Activated CD8-positive, alpha-beta memory T cell treated with anti-CD3 and anti-CD28 coated beads, Interleukin-2, amount 50 U/mL, for 1 hour (primary cell): ENCODE results near the gene LYRM4.
"Not testable (repeated sequence)": the region's sequence is repeated elsewhere in the genome, so short reads cannot be mapped to it uniquely, and the experiment has no call there.

ENCODE experiments used
- DNase-seq: peaks from one replicate; pipeline ENCODE4 v3.0.0-alpha.2; 2020; ENCODE audit errors: extremely low read depth

Gene LYRM4

GRCh38 chr6:5081182-5081581, 179.6 kb downstream of the LYRM4 start:
- no peak for DNase-seq

DNA sequence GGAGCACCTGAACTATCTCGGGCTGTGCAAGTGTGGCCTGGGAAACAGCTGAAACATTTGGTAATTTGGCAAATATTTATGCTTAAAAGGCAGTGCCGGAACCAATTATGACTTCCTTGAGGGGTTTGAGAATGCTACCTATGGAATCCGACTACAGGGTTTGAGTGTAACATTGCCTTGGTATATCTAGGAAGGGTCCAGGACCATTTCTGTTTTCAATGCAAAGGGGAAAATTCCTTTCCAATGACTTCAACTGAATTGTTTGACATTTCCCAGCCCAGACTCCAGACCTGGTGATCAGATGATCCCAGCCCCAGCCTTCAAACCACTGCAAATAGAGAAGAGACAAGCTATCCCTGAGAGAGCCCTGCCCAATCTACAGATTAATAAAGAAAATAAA, 180.2 kb downstream of the LYRM4 start:
- no peak for DNase-seq

DNA sequence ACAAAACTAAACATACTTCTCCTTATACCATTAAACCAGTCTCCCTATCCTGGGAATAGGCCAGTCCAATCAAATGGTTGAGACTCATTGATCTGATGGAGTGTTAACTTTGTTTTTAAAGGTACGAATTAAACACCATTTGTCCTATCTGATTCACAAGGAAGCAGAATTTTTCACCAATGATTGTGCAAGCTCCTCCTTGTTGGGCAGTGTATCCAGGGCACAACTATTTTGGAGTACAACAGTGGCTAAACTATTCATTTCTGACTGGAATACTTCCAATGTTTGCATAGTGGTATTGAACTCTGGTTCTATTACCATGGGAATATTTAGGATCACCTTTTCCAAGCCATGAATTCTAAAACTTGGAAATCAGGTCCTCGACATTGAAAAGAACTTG, 181.1 kb downstream of the LYRM4 start:
- DNase-seq: no peak

DNA sequence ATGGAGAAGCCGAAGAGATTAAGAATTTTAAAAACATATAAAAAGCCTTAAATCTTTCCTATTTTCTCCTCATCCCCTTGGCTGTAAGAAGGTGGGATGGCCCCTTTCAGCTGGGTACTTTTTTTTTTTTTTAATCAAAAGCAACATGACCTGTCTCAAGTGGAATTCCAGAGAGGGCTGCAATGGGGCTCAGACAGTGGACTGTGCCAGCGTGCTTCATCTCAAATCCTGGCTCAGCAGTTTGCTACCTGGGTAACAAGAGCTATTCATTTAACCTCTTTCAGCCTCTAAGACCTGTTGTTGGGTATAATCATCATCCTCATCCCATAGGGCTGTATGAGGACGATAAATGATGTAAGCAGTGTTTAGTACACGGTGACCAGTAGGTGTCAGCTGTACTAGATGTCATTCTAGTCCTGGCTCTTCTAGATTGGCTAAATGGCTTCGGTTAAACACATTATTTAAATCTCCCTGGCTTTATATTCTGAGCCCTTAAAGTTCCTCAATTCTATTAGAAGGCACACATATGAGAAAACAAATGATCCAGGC, 182.6 kb downstream of the LYRM4 start:
- no peak for DNase-seq

DNA sequence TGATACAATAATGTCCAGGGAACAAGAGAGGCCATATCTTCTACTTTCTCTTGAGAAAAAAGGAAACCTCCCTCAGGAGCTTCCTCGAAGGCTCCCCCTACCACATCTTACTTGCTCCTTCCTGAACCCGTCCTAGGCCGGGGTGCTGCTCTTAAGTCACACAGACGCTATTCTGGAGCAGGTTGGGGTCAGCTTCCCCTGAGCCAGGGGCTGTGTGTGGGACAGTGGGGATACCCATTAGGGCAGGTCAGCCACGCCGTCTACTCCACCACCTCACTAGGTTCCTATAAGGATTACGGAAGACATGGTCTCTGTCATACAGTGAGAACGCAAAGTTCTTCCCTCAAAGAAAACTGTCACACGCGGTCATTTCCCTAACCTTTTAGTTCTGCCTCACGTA, 183.8 kb downstream of the LYRM4 start:
- DNase-seq: no peak

- DNase-seq: no peak
Measured at GRCh38 chr6:5073992-5074391, 186.8 kb downstream of the LYRM4 start.

GRCh38 chr6:5072440-5072839, 188.3 kb downstream of the LYRM4 start:
- DNase-seq: no peak

DNA sequence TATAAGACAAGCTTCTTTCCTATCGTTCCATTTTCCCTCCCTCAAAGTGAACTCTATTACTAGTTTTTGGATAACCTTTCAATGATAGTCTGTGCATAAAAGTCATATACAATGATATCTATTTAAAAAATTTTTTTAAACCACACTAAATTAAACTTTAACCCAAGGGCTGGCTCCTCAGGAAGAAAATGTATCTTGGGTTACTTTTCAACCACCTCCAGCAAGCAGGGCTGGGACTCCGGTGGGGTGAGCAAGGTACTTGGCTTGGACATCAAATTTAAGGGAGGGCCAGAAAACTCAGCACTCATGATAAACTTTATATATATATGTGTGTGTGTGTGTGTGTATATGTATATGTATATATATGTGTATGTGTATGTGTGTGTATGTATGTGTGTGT, 189.5 kb downstream of the LYRM4 start:
- no peak for DNase-seq

DNA sequence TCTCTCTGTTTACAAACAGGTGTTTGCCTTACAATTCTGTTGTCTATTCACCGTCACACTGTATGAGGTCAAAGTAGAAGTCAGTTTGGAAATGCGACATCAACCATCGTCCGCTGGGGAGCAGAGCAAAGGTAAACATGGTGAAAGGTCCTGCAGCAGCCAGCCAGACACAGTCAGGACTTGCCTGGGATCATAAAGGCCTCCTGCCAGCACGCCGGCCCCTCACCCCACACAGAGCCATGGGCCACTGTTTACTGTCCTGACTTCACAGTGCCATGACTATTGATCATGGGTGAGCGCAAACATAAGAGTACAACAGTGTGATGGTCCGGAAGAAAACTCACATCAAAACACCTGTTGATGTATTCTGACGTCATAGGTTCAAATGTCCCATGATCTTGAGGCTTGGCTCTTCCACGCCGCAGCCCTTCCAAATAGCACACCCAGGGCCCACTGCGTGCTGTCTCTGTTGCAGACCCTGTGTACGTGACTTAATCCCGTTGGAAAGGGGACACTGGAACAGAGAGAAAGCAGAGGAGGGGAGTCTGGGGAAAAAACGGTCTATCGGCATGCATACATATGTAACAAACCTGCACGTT, 192.5 kb downstream of the LYRM4 start:
- no peak for DNase-seq

GRCh38 chr6:5067305-5067704, 193.4 kb downstream of the LYRM4 start:
- DNase-seq: no peak

DNA sequence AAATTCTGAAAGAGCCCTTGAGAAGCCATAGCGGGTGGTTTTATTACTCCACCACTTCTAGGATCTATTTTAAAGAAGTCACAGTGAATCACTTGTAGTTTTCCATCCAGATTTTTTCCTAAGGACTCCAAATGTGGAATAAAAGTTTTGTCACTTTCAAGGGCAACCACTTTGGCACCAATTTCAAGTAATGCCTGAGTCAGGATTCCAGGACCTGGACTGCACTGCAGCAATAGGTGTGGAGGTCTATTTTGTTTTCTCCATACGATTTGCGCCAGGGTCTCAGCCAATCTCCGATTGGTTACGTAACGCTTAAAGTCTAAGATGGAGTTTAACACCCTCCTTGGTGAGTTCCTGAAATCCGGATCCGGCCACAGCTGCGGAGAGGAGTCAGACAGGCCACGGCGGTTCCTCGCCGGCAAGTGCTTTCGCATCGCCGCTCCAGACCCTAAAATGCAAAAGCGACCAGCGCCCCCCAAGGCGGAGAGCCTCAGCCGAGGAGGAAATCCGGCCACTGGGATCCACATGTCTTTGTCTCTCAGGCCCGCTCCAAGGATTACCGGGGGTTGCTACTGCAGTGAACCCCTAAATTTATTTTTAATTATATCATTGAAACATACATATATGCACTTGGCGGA, 194.2 kb downstream of the LYRM4 start:
- DNase-seq: no peak

DNA sequence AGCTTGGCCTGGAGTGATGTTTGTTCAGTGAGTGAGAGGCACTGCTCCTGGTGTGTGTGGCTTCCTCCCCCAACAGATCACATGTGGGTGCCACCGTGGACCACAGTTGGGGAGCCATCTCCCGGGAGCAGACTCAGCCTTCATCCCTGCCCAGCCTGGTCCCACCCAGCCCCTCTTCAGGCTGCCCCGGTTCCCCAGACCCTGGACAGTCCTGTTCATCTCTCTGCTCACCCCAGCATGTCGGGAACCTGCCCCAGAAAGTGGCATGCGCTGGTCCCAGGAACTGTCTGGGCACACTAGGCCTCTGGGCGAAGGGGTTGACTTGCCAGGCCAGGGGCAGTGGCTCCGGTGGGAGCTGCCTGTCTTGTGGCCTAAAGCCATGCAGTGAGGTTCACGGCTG, 197.1 kb downstream of the LYRM4 start:
- no peak for DNase-seq

GRCh38 chr6:5061152-5061551, 199.6 kb downstream of the LYRM4 start:
- DNase-seq: no peak

DNA sequence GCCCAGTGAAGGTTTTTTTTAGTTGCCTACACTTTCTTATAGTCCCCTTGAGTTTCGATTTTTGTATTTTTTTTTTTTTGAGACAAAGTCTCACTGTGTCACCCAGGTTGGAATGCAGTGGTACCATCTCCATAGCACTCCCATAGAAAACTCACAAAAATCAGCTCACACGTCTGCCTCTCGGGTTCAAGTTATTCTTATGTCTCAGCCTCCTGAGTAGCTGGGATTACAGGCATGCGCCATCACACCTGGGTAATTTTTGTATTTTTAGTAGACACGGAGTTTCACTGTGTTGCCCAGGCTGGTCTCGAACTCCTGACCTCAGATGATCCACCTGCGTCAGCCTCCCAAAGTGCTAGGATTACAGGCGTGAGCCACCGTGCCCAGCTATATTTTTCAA, 200.3 kb downstream of the LYRM4 start:
- DNase-seq: not testable (repeated sequence)

- no peak for DNase-seq
Measured at GRCh38 chr6:5059036-5059896, 201.5 kb downstream of the LYRM4 start.
